Measurements from ENCODE around the gene VAC14. TPM values are rescaled to one million over a fixed set of nuclear protein-coding genes. Genes with fewer than 3 reads are reported as not detected.
A peak's percentile ranks its signal among the peaks of the same experiment; 100 is the strongest.

Gene VAC14
- total RNA-seq, 1 experiment from 2014 or later = 49.9 TPM

DNA sequence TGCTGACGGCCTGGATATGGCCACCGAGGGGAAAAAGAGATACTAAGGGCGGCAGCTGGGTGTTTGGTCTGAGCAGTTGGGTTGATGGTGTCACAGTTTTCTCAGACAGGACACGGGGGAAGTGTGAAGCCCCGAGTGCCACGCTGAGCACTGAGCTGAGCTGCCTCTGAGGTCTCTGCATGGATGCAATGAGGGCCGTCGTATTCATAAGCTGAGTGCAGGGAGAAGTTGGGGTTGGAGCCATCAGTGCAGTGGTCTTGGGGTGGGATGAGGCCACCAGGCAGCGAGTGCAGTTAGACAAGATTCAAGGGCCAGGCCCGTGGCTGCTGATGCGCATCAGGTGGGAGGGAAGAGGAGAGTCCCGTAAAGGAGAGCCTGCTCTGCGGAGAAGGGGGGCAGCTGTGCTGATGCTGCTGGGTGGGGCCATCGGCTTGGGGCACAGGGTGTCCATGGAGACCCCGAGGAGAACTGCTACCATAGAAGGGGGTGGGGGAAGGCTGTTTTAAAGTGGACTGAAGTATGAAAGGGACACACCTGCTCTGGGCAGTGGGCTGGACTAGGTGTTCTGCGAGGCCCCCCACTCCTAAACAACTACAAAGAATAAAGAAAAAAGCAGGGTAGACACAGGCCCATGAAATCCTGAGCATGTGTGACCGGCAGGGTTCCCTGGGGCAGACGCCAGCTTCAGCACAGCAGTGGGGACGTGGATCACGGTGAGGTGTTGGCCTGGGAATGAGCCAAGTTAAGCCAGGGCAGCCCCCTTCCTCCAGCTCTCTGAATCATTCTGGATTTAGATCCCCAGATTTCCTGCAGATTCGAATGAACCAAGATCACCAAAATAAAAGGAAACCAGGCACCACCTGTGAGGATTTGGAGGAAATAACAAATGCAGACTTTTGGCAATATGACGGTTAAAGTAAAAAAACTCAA lies 134.9 kb downstream of the VAC14 start:
- peaks cover 10 to 14% of the 10 kb centered on the region in 2 experiments for H3K9me3 Mint-ChIP-seq
- Histone ChIP-seq H3K79me2 (ENCODE audit: insufficient read depth, low read length) (no peaks in the 10 kb centered on the region), H2BK5ac (ENCODE audit: insufficient read length, low read length) (no peak overlapping the region), H3K4me2 (ENCODE audit: insufficient read depth, insufficient read length, low read length) (no peak overlapping the region), H4K20me1 (ENCODE audit: control insufficient read depth, insufficient read depth, insufficient read length) (no peaks in the 10 kb centered on the region), H4K8ac (replicated peaks; ENCODE audit: insufficient read length, low read depth, low read length) (no peak overlapping the region), H2AK5ac (ENCODE audit: insufficient read length, low read length) (no peak overlapping the region), H2BK12ac (ENCODE audit: insufficient read length, low read depth, low read length) (no peak overlapping the region), H3K27ac (ENCODE audit: insufficient read length, low read depth, low read length) (no peak overlapping the region), H3K9me3 (ENCODE audit: control insufficient read depth, low read depth, low read length) (no peaks in the 10 kb centered on the region), H3K23ac (ENCODE audit: insufficient read length, low read depth, low read length) (no peak overlapping the region), H3K23me2 (ENCODE audit: insufficient read length, low read depth, low read length, poor library complexity, severe bottlenecking) (no peaks in the 10 kb centered on the region), H3K9ac (ENCODE audit: extremely low read depth, insufficient read length, low read length) (no peak overlapping the region), H3K18ac (ENCODE audit: insufficient read length, low read depth, low read length) (no peak overlapping the region), H3K56ac (ENCODE audit: insufficient read length, low read depth, low read length) (no peak overlapping the region), H2BK20ac (ENCODE audit: low read depth, low read length, poor library complexity, severe bottlenecking) (no peak overlapping the region), H3K14ac (ENCODE audit: insufficient read depth, low read length) (no peak overlapping the region), H4K91ac (ENCODE audit: insufficient read length, low read depth, low read length) (no peak overlapping the region), H2BK15ac (ENCODE audit: low read depth, low read length) (no peak overlapping the region), H2AFZ (ENCODE audit: low read length) (no peak overlapping the region), H4K5ac (ENCODE audit: insufficient read length, low read depth, low read length) (no peak overlapping the region), H3K4ac (ENCODE audit: low read depth, low read length) (no peak overlapping the region), H2BK120ac (ENCODE audit: low read depth, low read length, poor library complexity, severe bottlenecking) (no peak overlapping the region), H3K79me1 (ENCODE audit: insufficient read depth, low read depth, low read length, poor library complexity, severe bottlenecking) (no peaks in the 10 kb centered on the region), H3K4me1 (ENCODE audit: insufficient read depth, low read length) (no peaks in the 10 kb centered on the region), H3T11ph (ENCODE audit: low read length) (no peak overlapping the region), H3K27me3 (ENCODE audit: insufficient read depth, low read length) (no peaks in the 10 kb centered on the region)
- no peak for DNase-seq
- H3K27ac Mint-ChIP-seq = peak overlapping the region in 2 of 3 experiments; percentile 45 to 61; a peak in 2 of 7 replicates
- peaks cover under 1 to 11% of the 10 kb centered on the region in 2 experiments; a peak in 2 of 4 replicates for H3K4me1 Mint-ChIP-seq
- H3K4me3 Mint-ChIP-seq = no peak overlapping the region; a peak in 1 of 5 replicates
- H3K36me3 Mint-ChIP-seq (ENCODE audit: insufficient read depth in 1 of 3, low read depth in 3 of 3) = peaks cover 45 to 64% (median 55%) of the 10 kb centered on the region in 3 experiments
- TF ChIP-seq CTCF (conservative IDR thresholded peaks at IDR 0.05) = no peak
- H3K27me3 Mint-ChIP-seq (ENCODE audit: low read depth) = no peaks in the 10 kb centered on the region
- WGBS (ENCODE audit: extremely low coverage, insufficient read length, low lambda C conversion rate) = no CpG with 5 or more reads among the region's 22 CpGs
